GM13976 (cell line): ENCODE results near the gene OR5L2.
"Not testable (repeated sequence)": the region's sequence is repeated elsewhere in the genome, so short reads cannot be mapped to it uniquely, and the experiment has no call there.

ENCODE experiments used
- DNase-seq: peaks from one replicate; pipeline ENCODE4 v3.0.0; 2012; ENCODE audit warnings: low spot score
- CTCF ChIP-seq: IDR thresholded peaks from 2 replicates; pipeline ENCODE4 v1.5.1; 2012; ENCODE audit warnings: borderline replicate concordance, mild to moderate bottlenecking; ENCODE audit not compliant: insufficient read depth; ENCODE audit errors: extremely low read depth, missing control alignments, control extremely low read depth
- in situ Hi-C: fragments of 300-500 bp; cut with MboI; formaldehyde crosslinking; loops from one replicate; pipeline ENCODE4 v1.12.0; 2022; ENCODE audit warnings: low sequenced_read_pairs, mixed read lengths, inconsistent platforms; ENCODE audit not compliant: unreplicated experiment

OR5L2 gene

GRCh38 chr11:55838452-55838851 lies 11.4 kb downstream of the OR5L2 start, which contains the start of gene OR5D16:
OR5D16 (plus strand) TSS chr11:55838752; CDS start chr11:55838752, 0 bp downstream.
- no peak for DNase-seq
- in situ Hi-C loops, result no loop called here
- no peak for TF ChIP-seq CTCF

GRCh38 chr11:55847453-55847852 lies 20.4 kb downstream of the OR5L2 start:
- TF ChIP-seq CTCF, result no peak
- in situ Hi-C loops, result no loop called here
- DNase-seq, result no peak

- TF ChIP-seq CTCF, result no peak
- in situ Hi-C loops, result no loop called here
- DNase-seq, result no peak
Measured at GRCh38 chr11:55849037-55849436, 22.0 kb downstream of the OR5L2 start.

- in situ Hi-C loops, result no loop called here
- no peak for TF ChIP-seq CTCF
- DNase-seq, result no peak
Measured at GRCh38 chr11:55852141-55852540, 25.1 kb downstream of the OR5L2 start.

- TF ChIP-seq CTCF, result no peak
- in situ Hi-C loops, result no loop called here
- no peak for DNase-seq
Measured at GRCh38 chr11:55854704-55855103, 27.7 kb downstream of the OR5L2 start.

GRCh38 chr11:55867354-55867753 lies 40.3 kb downstream of the OR5L2 start:
- DNase-seq, in situ Hi-C loops: not testable (repeated sequence)

GRCh38 chr11:55872731-55873130 lies 45.7 kb downstream of the OR5L2 start:
- DNase-seq, in situ Hi-C loops: not testable (repeated sequence)

GRCh38 chr11:55873146-55873545 lies 46.1 kb downstream of the OR5L2 start:
- in situ Hi-C loops, DNase-seq: not testable (repeated sequence)
